K562 (cell line): ENCODE results near the gene SLC35G2. TPM values are rescaled to one million over a fixed set of nuclear protein-coding genes. Genes with fewer than 3 reads are reported as not detected.

ENCODE experiments used
- ATAC-seq: fragments of 200-7000 bp; cut with Tn5 transposase; 3 replicates; pipeline ENCODE4 v1.9.1; 2020; ENCODE audit warnings: moderate library complexity
- BruUV-seq: library from RNA; stranded (reverse); fragments of 400-500 nt; replicated peaks from 2 replicates; lab custom pipeline; 2021; lab: Mats Ljungman, UMichigan
- CTCF ChIA-PET: fragments of 300-600 bp; formaldehyde crosslinking; extraction: SDS; loops from one replicate; lab custom pipeline; 2021; ENCODE audit warnings: low intra/inter-chr PET ratio; lab: Yijun Ruan, JAX
- POLR2A ChIA-PET: fragments of 300-600, 350-650 bp; sonication (Branson Sonifier 250); formaldehyde crosslinking; extraction: SDS; loops from one replicate; lab custom pipeline; 2021; ENCODE audit warnings: antibody characterized with exemption, inconsistent platforms; lab: Yijun Ruan, JAX
- DNase-seq, 4 experiments: peaks; one replicate each; pipeline versions ENCODE4 v3.0.0 to v3.0.0-alpha.2; 2011 to 2018; ENCODE audit warnings: low spot score in 3 of 4, mixed read lengths in 3 of 4; ENCODE audit errors: extremely low read depth in 1 of 4
- FAIRE-seq: peaks from 2 replicates; lab custom pipeline; 2011; peaks lifted over from hg19 to GRCh38; lab: Jason Lieb, UNC
- H2AFZ ChIP-seq: 2 replicates; pipeline ENCODE4 v1.6.0; 2011; ENCODE audit warnings: low read depth, low read length, control low read depth, inconsistent platforms
- H3K27ac ChIP-seq: fragments of 200-600 bp; 3 replicates; pipeline ENCODE4 v1.8.0; 2011; ENCODE audit warnings: low read depth, mild to moderate bottlenecking, control low read depth, inconsistent platforms, low read length, moderate library complexity, mixed read lengths; ENCODE audit errors: extremely low read depth
- H3K27me3 ChIP-seq, 2 experiments: fragments of 300-600 bp in 1 of 2; 2 replicates in 1 of 2; 3 replicates in 1 of 2; pipeline versions ENCODE4 v1.6.0 to v1.8.0; 2011; ENCODE audit warnings: inconsistent platforms in 2 of 2, low read length in 2 of 2, mild to moderate bottlenecking in 1 of 2, mixed read lengths in 1 of 2, moderate library complexity in 1 of 2; ENCODE audit not compliant: control insufficient read depth in 2 of 2, insufficient read depth in 2 of 2
- H3K36me3 ChIP-seq: fragments of 300-600 bp; 3 replicates; pipeline ENCODE4 v1.8.0; 2011; ENCODE audit warnings: mild to moderate bottlenecking, low read length, inconsistent platforms; ENCODE audit not compliant: control insufficient read depth, insufficient read depth
- H3K4me1 ChIP-seq, 2 experiments: fragments of 200-600 bp in 1 of 2; replicated peaks in 1 of 2; 2 replicates in 1 of 2; 3 replicates in 1 of 2; pipeline versions ENCODE4 v1.5.1 to v1.8.0; 2011; ENCODE audit warnings: inconsistent platforms in 2 of 2, low read length in 2 of 2, mild to moderate bottlenecking in 1 of 2, mixed read lengths in 1 of 2, moderate library complexity in 1 of 2; ENCODE audit not compliant: control insufficient read depth in 2 of 2, insufficient read depth in 2 of 2
- H3K4me2 ChIP-seq: 2 replicates; pipeline ENCODE4 v1.6.1; 2011; ENCODE audit warnings: low read length, control low read depth, inconsistent platforms, mixed read lengths; ENCODE audit not compliant: insufficient read depth
- H3K4me3 ChIP-seq: fragments of 200-600 bp; sonication (generic), shearing (Covaris generic); 2 replicates; pipeline ENCODE4 v1.5.1; 2016; ENCODE audit warnings: control low read depth, inconsistent platforms
- H3K79me2 ChIP-seq: fragments of 200-600 bp; 3 replicates; pipeline ENCODE4 v1.8.0; 2011; ENCODE audit warnings: low read length, inconsistent platforms; ENCODE audit not compliant: control insufficient read depth, insufficient read depth
- H3K9ac ChIP-seq, 2 experiments: 2 replicates each; pipeline versions ENCODE4 v1.6.0 to v1.6.1; 2011; ENCODE audit warnings: low read depth in 2 of 2, low read length in 2 of 2, control low read depth in 1 of 2, inconsistent platforms in 1 of 2, mild to moderate bottlenecking in 1 of 2, mixed read lengths in 1 of 2; ENCODE audit not compliant: insufficient read depth in 1 of 2
- H3K9me1 ChIP-seq: one replicate; pipeline ENCODE4 v1.6.0; 2011; ENCODE audit warnings: inconsistent platforms, mild to moderate bottlenecking, low read length, moderate library complexity; ENCODE audit not compliant: control insufficient read depth, insufficient read depth
- H3K9me3 ChIP-seq: replicated peaks from 2 replicates; pipeline ENCODE4 v1.5.1; 2011; ENCODE audit warnings: low read depth, low read length, inconsistent platforms; ENCODE audit not compliant: control insufficient read depth, insufficient read depth
- H4K20me1 ChIP-seq: replicated peaks from 2 replicates; pipeline ENCODE4 v1.6.1; 2011; ENCODE audit warnings: low read length, inconsistent platforms, mixed read lengths; ENCODE audit not compliant: control insufficient read depth, insufficient read depth
- FOS ChIP-seq: IDR thresholded peaks from 3 replicates; pipeline ENCODE4 v1.6.1; 2011; ENCODE audit not compliant: insufficient read length; ENCODE audit errors: extremely low read depth
- HCFC1 ChIP-seq: IDR thresholded peaks from 2 replicates; pipeline ENCODE4 v1.6.1; 2012; ENCODE audit warnings: low read depth, low read length, improper control_type of control experiment
- ID3 ChIP-seq, 2 experiments: fragments of 250-450 bp in 1 of 2; fragments of 450-650 bp in 1 of 2; sonication (Bioruptor Pico) in 1 of 2; IDR thresholded peaks; 2 replicates each; pipeline versions ENCODE4 v1.6.1 to v1.8.0; 2016 to 2021; ENCODE audit warnings: mild to moderate bottlenecking in 2 of 2, moderate library complexity in 2 of 2, missing compliant biosample characterization in 1 of 2, missing genetic modification characterization in 1 of 2
- MCM5 ChIP-seq: fragments of 450-650 bp; IDR thresholded peaks from 2 replicates; pipeline ENCODE4 v1.6.1; 2016; ENCODE audit warnings: low read depth
- MYBL2 ChIP-seq, 2 experiments: fragments of 450-650 bp in 1 of 2; sonication (generic) in 1 of 2; formaldehyde crosslinking in 1 of 2; IDR thresholded peaks; 2 replicates each; pipeline versions ENCODE4 v1.6.1 to v1.8.1; 2017 to 2022; ENCODE audit warnings: borderline replicate concordance in 1 of 2, inconsistent platforms in 1 of 2, low read depth in 1 of 2, mild to moderate bottlenecking in 1 of 2, missing genetic modification reagents in 1 of 2, moderate library complexity in 1 of 2
- NR3C1 ChIP-seq: sonication (generic); formaldehyde crosslinking; IDR thresholded peaks from 2 replicates; pipeline ENCODE4 v1.8.1; 2022; ENCODE audit warnings: missing genetic modification reagents
- PKNOX1 ChIP-seq: fragments of 450-650 bp; IDR thresholded peaks from 2 replicates; pipeline ENCODE4 v1.6.1; 2016
- SNIP1 ChIP-seq: fragments of 450-650 bp; IDR thresholded peaks from 2 replicates; pipeline ENCODE4 v1.7.1; 2017; ENCODE audit warnings: low read depth, mild to moderate bottlenecking
- TRIM24 ChIP-seq, 2 experiments: fragments of 450-650 bp; IDR thresholded peaks; 2 replicates each; pipeline ENCODE4 v1.6.1; 2016
- YBX1 ChIP-seq: fragments of 450-650 bp; IDR thresholded peaks from 2 replicates; pipeline ENCODE4 v1.7.1; 2016; ENCODE audit warnings: mild to moderate bottlenecking
- ZNF143 ChIP-seq: sonication (generic); formaldehyde crosslinking; IDR thresholded peaks from 2 replicates; pipeline ENCODE4 v1.9.0; 2022; ENCODE audit warnings: mild to moderate bottlenecking, missing genetic modification reagents
- ZNF445 ChIP-seq: fragments of 250-450 bp; sonication (Bioruptor Pico); IDR thresholded peaks from 2 replicates; pipeline ENCODE4 v1.4.0; 2020; ENCODE audit warnings: low read depth, mild to moderate bottlenecking, moderate library complexity
- ZNF512 ChIP-seq: IDR thresholded peaks from 2 replicates; pipeline ENCODE4 v1.6.1; 2016; ENCODE audit warnings: missing genetic modification characterization, missing compliant biosample characterization
- WGBS: fragments of 100-300 bp; shearing (Covaris generic); methylation state at CpG from one replicate; pipeline ENCODE4 v1.1.6; 2016; ENCODE audit warnings: low coverage, mixed read lengths; ENCODE audit not compliant: insufficient coverage; ENCODE audit errors: missing lambda C conversion rate; 5-methylcytosine and 5-hydroxymethylcytosine counted together
- in situ Hi-C: fragments of 300-500 bp; cut with MboI; formaldehyde crosslinking; loops from 4 replicates; pipeline ENCODE4 v1.15.0; 2018; ENCODE audit warnings: inconsistent platforms, mixed read lengths
- intact Hi-C: fragments of 100-400 bp; cut with micrococcal nuclease; formaldehyde crosslinking; loops from 2 replicates; pipeline ENCODE4 v1.14.2; 2022
- polyA plus RNA-seq, 8 experiments: library from polyadenylated mRNA; depleted of rRNA in 4 of 8; stranded (reverse) in 5 of 8; unstranded in 3 of 8; fragments of >200 nt; fragmentation: Nextera tagmentation in 2 of 8; fragmentation: Illumina TruSeq in 1 of 8; extraction: Ambion mirVana in 2 of 8; extraction: Trizol in 1 of 8; gene quantifications; 2 replicates each; pipeline versions ENCODE4 v1.2.1 to v1.2.3, GENCODE V29; 2011 to 2014; ENCODE audit warnings: inconsistent platforms in 1 of 8, missing spikeins in 1 of 8
- total RNA-seq, 7 experiments: library from RNA; depleted of rRNA in 6 of 7; stranded (reverse); fragments of >200 nt in 6 of 7; fragmentation: Illumina TruSeq in 2 of 7; extraction: Trizol in 2 of 7; gene quantifications; 2 replicates each; pipeline versions ENCODE4 v1.2.1 to v1.2.3, GENCODE V29; 2011 to 2021; ENCODE audit warnings: low replicate concordance in 1 of 7

Gene SLC35G2
- total and polyA plus RNA-seq, 9 of the 15 experiments (the other 6 are each of a cell fraction or from before 2014, with no cell fraction given): 2.6 to 5.9 (median 3.2) TPM

GRCh38 chr3:136882571-136882970, 63.6 kb downstream of the SLC35G2 start:
- Histone ChIP-seq H4K20me1 (0 out of 2 replicates have a peak, but pooled peaks cover 7% of the 10 kb centered on the region), H3K4me2 (no peak overlapping the region), H2AFZ (no peak overlapping the region), H3K79me2 (peaks cover 86% of the 10 kb centered on the region), H3K27ac (no peak overlapping the region), H3K9ac (no peak overlapping the region), H3K4me3 (no peak overlapping the region), H3K9me3 (no peaks in the 10 kb centered on the region; the same call in 1 of the 2 replicates), H3K4me1 (peaks cover 0 to 1% of the 10 kb centered on the region in 2 experiments; a peak in 1 of 5 replicates), H3K9me1 (no peaks in the 10 kb centered on the region), H3K27me3 (no peaks in the 10 kb centered on the region), H3K36me3 (no peaks in the 10 kb centered on the region)
- ATAC-seq (peak; percentile 94), FAIRE-seq (peak; percentile 65), DNase-seq (peak; percentile 49 to 70 (median 56))
- no TSS peak for BruUV-seq
- in situ Hi-C loops: no loop called here
- CTCF ChIA-PET: no interaction called here
- 50% methylated on average over 1 of the region's 1 CpG for WGBS
- intact Hi-C loops: no loop called here
- POLR2A ChIA-PET: no interaction called here
- TF ChIP-seq ZNF512: no peak
- TF ChIP-seq NR3C1 (CRISPR knock-in tag): no peak
- no peak for TF ChIP-seq TRIM24 (IDR thresholded peaks at IDR 0.05)
- TF ChIP-seq PKNOX1: 0 out of 2 replicates have a peak, but pooled peaks have one; percentile 9
- peak; percentile 12 for TF ChIP-seq FOS
- TF ChIP-seq SNIP1: no peak
- no peak for TF ChIP-seq MYBL2 (IDR thresholded peaks at IDR 0.05; ENCODE audit: low read depth)
- TF ChIP-seq MYBL2 (CRISPR knock-in tag; IDR thresholded peaks at IDR 0.05; ENCODE audit: borderline replicate concordance): no peak
- TF ChIP-seq MCM5: no peak
- TF ChIP-seq HCFC1: peak; percentile 85
- no peak for TF ChIP-seq ZNF445 (CRISPR knock-in tag)
- no peak for TF ChIP-seq ID3 (CRISPR knock-in tag; IDR thresholded peaks at IDR 0.05)
- no peak for TF ChIP-seq ID3 (tag; IDR thresholded peaks at IDR 0.05)
- TF ChIP-seq ZNF143 (CRISPR knock-in tag): peak; percentile 75
- no peak for TF ChIP-seq YBX1
